GM21619 (cell line): ENCODE results near the gene UBE2O.

Experiments
- ATAC-seq: cut with Tn5 transposase; IDR thresholded peaks from one replicate; pipeline ENCODE4 v1.9.1; 2021; ENCODE audit not compliant: unreplicated experiment

The UBE2O gene

GRCh38 chr17:76487451-76488192 is 34.7 kb upstream of the UBE2O start:
- no peak for ATAC-seq

DNA sequence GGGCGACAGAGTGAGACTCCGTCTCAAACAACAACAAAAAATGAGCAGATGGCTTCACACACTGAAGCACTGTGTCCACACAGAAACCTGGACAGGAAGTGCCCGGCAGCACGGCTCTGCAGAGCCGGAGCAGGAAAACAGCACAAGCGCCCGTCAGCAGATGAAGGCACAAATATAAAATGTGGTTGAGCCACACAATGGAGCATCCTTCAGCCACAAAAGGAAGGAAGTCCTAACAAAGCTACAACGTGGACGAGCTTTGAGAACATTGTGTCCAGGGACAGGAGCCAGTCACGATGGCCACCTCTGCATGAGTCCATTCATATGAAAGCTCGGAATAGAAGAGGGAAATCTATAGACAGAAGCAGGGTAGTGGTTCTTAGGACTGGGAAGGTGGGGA is 32.6 kb upstream of the UBE2O start:
- no peak for ATAC-seq

GRCh38 chr17:76484228-76484725 is 31.3 kb upstream of the UBE2O start:
- no peak for ATAC-seq

DNA sequence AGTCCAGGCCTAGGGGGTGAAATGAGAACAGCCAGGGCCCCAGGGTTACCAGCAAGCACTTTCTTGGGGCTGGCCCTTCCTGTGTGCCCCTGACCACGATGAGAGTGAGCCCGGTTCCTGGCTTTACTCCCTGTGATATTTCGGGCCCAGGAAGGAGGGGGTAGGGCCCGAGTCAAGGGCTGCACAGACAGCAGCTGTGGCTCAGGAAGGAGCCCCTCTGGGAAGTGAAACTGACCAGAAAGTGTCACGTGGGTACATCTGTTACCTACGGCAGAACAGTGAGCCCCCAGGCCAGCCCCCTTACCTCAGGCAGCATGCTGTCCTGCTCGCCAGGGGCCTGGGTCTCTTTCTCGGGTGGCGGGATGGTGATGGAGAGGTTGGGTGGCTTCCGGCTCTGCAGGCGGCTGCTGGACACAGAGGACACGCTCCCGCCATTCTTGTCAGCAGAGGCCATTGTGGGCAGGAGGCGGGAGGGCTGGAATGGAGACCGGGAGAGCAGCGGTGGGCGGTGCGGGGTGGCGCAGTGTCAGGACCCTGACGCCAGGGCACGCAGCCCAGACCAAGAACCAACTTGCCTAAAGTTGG is 28.2 kb upstream of the UBE2O start:
- peak; percentile 63 for ATAC-seq

- no peak for ATAC-seq
Measured at GRCh38 chr17:76480632-76481031, 27.7 kb upstream of the UBE2O start.

GRCh38 chr17:76479515-76480060 is 26.6 kb upstream of the UBE2O start:
- no peak for ATAC-seq

DNA sequence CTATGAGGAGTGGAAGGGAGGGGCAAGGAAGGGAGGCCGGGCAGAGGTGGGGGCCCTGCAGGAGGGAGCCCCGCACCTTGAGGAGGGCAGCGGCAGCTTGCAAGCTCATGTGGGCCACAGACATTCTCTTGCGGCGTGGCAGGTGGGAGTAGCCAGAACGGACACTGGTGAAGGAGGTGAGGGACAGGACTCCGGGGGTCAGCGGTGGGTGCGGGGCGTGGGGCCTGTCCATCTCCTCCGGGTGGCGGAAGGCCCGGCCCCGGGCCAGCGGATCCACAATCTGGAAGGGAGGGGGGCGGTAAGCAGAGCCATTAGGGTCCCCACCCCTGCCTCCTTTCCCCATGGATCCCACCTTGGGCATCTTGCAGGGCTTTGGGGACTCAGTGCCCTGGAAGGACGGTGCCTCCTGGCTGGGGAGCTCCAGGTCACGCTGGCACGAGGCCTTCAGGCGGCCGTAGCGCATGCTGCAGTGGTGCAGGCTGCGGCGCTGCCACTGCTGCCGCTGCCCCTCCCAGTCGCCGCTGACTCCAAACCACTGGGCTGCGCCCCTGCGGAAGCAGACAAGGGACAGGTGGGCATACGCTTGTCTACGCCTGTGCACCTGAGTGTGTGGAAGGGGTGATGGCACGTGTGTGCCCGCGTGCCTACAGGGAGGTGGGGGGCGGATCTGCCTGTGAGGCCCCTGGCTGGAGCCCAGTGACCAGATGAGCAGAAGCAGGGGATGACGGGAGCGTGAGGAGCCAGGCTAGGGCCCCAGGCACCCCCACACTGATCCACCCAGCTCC is 26.0 kb upstream of the UBE2O start:
- ATAC-seq, result no peak

- ATAC-seq, result no peak
Measured at GRCh38 chr17:76478097-76478496, 25.1 kb upstream of the UBE2O start.

DNA sequence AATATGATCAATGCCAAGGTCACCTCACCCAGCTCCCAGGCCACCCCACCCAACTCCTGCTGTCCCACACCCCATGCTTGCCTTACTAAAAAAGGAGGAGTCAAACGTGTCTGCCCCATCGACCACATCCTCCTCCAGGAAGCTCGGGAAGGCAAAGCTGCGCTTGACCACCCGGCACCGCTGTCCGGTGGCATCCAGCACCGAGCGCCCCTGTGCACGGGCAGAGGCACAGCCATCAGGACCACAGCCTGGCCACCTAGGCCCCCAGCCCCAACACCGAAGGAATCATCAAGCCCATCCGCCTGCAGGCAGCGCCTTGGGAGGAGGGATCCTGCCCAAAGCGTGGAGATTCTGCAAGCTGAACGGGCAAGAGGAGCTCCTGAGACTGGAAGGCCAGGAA is 24.6 kb upstream of the UBE2O start:
- ATAC-seq, result no peak

DNA sequence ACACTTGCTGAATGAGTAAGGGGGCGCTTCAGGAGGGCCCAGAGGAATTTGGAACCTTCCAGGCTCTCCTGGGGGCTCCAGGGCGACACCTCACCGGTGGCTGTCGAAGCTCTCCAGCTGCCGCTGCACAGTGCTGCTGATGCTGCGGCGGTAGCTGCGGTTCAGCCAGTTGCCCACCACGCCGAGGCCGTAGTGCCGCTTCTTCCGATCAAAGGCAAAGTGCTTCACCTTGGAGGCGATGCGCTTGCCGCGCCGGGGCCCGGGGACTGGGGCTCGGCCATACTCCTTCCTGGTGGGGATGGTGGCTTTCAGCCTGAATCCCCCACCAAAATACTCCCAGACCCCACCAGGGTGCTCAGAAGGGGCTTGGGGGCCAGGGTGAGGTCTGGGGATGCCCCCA is 23.8 kb upstream of the UBE2O start:
- ATAC-seq, result no peak

- no peak for ATAC-seq
Measured at GRCh38 chr17:76475302-76475701, 22.4 kb upstream of the UBE2O start.

DNA sequence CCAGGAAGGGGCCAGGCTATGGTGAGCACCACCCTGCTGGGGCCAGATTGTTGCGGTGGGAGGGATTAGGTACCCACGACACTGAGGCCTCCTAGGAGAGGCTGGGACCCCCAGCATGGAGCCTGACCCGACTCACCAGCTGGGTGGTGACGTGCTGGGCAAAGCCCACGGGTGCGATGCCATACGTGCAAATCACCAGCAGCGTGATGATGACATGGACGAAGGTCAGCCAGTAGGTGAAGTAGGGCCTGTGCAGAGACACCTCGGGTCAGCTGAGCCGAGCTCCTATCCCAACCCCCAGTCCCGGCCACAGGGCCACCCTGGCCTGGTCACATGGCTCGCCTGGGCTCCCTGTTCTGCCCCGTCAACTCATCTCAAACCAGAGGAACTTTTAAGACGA is 21.9 kb upstream of the UBE2O start:
- ATAC-seq, result no peak

DNA sequence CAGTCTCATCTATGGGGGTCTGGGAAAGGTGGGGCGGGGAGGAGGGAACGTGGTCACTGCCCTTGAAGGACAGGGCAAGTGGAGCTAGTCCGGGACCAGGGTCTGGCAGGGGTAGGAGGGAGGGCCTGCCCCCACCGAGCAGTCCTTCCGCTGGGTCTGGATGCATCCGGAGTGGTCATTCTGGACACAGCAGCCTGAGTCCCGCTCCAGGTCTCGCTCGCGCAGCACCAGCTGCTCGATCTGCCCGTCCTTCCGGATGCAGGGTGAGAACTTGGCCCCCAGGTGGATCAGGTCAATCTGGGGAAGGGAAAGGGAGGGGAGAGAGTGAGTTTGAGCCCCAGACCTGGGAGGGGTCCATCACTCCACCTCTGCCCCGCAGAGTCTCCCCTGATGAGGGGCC is 21.3 kb upstream of the UBE2O start:
- ATAC-seq, result no peak

- no peak for ATAC-seq
Measured at GRCh38 chr17:76473541-76473985, 20.6 kb upstream of the UBE2O start.

DNA sequence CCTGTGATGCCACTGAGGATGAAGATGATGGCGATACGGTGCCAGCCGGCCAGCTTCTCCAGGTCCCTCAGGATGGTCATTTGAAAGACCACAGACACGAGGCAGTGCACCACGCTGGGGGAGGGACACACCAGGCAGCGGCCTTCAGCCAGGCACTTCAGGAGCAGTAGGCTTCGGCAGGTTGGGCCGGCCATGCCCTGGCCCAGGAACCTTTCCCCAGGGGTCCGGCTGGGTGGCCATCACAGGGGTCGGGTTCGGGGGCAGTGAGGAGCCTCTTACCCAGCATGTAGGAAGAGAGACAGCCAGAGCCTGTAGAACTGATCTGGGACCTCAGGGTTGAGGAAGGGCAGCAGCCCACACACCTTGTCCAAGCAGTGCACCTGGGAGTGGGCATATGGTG is 19.8 kb upstream of the UBE2O start:
- no peak for ATAC-seq

- no peak for ATAC-seq
Measured at GRCh38 chr17:76472258-76472645, 19.3 kb upstream of the UBE2O start.

GRCh38 chr17:76471498-76472257 is 18.7 kb upstream of the UBE2O start:
- no peak for ATAC-seq

GRCh38 chr17:76469991-76470739 is 17.2 kb upstream of the UBE2O start:
- no peak for ATAC-seq

DNA sequence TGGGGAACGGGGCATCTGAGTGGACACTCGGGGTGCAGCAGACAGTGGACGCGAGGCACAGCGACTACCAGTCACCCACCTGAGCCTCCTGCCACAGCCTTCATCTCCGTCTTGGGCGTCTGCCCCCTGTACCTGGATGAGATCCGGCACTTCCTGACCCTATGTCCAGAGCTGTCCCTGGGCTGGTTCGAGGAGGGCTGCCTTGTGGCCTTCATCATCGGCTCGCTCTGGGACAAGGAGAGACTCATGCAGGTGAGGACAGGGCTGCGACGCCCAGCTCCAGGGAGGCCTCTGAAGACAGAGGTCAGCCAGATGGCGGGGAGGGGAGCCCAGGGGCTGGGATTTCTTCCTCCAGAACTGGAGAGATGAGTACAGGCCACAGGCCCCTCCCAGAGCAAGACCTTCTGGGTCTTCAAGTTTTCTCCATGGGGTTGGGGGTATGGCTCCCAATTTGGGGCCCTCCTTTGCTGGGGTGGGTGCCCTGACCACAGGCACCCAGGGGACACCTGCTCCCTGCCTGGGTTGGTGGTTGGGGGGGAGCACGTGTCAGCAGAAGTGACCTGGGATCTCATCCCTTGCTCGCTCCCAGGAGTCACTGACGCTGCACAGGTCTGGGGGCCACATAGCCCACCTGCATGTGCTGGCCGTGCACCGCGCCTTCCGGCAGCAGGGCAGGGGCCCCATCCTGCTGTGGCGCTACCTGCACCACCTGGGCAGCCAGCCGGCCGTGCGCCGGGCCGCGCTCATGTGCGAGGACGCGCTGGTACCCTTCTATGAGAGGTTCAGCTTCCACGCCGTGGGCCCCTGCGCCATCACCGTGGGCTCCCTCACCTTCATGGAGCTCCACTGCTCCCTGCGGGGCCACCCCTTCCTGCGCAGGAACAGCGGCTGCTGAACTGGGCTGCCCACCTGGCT is 16.4 kb upstream of the UBE2O start:
- ATAC-seq, result no peak
